PC-9 (cell line): ENCODE measurements around the gene CLEC18A.

Source experiments
- CTCF ChIP-seq: fragments of 200-600 bp; sonication (generic); conservative IDR thresholded peaks from 2 replicates; pipeline ENCODE4 v1.6.1; 2017; ENCODE audit warnings: mixed run types, antibody characterized with exemption, mild to moderate bottlenecking, moderate library complexity
- EZH2 ChIP-seq: fragments of 200-600 bp; sonication (generic); IDR thresholded peaks from 2 replicates; pipeline ENCODE4 v1.8.0; 2017; ENCODE audit warnings: antibody characterized with exemption, low read depth

GRCh38 chr16:69931631-69932030 is 19.5 kb upstream of the CLEC18A start:
- TF ChIP-seq EZH2: no peak
- TF ChIP-seq CTCF: no peak
